ENCODE results near the gene MCF2L2.

Gene MCF2L2

GRCh38 chr3:183318877-183319276 lies 109.5 kb downstream of the MCF2L2 start:
- no peak for DNase-seq

DNA sequence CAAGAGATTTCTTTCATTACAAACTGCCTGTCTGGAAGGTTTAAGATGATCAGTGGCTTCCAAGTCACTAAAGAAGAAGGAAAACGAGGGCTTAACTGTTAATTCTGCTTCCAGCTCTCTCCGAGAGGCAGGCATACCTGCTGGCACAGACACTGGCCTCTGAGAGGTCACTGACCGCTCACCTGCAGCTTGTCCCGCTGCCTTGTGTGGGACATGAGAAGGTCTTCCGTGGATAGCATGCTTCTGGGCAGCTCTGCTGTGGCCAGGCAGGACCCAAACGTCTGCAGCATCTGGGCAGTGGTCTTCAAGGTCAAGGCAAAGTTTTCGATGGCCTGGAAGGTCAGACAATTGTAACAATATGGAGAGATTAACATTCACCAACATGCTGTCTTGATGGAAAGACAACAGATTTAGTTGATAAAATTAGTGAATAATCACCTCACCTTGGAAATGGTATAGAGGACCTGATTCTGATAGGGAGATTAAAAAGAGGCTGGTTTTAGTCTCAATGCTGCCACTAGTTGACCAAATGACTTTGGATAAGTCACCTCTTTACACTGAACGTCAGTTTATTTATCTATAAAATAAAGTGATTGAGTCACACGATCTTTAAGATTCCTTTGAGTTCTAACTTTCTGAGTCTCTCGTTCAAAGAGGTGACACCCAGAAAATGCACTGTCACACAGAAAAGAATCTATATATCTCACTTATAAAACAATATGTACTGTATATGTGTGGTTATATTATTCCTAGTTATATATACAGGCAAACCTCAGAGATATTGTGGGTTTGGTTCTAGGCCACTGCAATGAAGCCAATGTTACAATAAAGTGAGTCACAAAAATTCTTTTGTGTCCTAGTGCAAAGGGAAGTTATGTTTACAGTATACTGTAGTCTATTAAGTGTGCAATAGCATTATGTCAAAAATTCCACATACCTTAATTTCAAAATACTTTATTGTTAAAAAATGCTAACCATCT lies 110.2 kb downstream of the MCF2L2 start:
- no peak for DNase-seq

GRCh38 chr3:183317271-183317670 lies 111.1 kb downstream of the MCF2L2 start:
- DNase-seq: no peak

DNA sequence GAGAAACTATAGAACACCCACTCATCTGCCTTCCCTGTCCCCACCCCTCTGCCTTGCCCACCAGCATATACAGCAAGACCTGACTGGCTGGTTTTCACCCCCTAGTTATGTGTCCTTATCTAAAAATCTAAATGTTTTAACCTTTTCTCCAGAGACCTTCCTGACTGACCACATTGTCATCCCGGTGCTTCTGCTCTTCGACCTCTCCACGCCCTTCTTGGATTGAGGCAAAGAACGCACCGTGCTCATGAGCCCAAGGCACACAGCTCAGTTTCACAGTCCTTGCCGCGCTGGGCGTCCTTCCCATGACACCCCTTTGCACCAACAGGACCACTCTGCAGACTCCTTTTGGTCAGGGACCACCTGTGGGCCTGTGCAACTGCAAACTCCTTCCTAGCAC lies 112.7 kb downstream of the MCF2L2 start:
- no peak for DNase-seq

GRCh38 chr3:183313764-183314163 lies 114.7 kb downstream of the MCF2L2 start:
- no peak for DNase-seq

DNA sequence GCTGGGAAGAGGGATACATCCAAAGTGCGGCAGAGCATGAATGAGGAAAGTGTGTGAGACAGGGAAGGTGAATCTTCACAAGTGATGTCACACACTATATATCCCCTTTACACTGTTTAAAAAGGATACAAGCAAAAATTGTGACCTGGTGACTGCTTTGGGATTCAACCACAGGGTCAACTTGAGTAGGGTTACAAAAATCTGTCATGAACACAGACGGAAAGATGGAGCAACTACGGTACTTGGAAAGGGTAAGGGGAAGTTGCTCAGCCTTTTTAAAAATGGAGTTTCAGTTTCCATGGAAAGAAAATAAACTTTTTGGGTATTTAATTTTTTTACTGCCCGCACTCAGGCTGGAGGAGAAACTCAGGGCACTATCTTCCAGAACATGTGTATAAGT lies 115.1 kb downstream of the MCF2L2 start:
- no peak for DNase-seq

DNA sequence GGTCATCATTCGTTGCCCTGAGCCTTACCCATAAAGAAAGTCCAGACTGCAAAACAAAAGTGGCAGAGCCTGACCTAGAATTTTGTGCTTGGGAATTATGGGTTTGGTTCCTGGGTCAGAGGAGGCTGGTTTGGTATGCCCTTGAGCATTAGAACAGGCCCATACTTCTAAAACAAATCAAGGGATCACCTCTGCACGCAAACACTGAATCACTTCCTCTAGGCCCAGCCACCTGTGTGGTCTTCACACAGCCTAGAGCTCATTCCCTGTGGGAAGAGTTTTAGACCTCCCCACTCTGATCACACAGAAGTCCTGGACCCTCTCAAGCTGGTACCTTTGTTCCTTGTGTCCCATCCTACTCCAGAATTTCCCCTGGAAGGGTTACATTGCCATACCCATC lies 116.0 kb downstream of the MCF2L2 start:
- no peak for DNase-seq

DNA sequence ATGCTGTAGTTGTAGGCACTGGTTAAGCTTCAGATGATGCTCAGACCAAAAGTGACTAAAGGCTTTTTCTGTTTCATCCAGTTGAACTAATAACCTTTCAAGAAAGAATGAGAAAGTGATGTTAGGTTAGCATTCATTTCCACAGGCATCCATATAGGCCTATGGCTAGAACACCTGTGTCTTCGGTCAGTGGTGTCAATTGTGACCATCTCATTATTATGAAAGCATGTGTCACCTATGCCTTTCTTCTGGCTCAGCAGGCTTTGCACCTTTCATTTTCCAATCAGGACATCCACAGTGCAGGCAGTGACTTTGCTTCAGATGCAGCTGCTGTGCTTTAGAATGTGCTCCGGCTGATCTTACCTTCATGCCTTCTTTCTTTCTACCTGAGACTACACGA lies 117.5 kb downstream of the MCF2L2 start:
- no peak for DNase-seq

DNA sequence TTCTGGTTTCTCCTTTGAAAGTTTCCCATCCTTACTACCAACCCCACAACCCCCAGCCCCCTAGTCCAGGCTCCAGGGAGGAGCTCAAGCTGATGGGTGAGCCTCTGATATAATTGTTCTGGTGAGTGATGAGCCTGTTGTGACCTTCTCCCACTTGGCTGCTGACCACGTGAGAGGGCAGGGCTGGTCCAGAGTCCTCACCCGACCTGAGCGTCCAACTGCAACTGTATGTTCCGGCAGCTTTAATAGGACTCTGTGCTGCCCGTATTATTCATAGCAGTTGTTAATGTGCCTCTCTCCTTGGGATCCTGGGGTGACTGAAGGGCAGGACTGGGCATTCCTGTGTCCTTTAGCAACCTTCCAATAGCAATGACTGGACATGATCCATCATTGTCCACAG lies 119.1 kb downstream of the MCF2L2 start:
- DNase-seq: no peak

- no peak for DNase-seq
Measured at GRCh38 chr3:183308751-183309150, 119.7 kb downstream of the MCF2L2 start.

- no peak for DNase-seq
Measured at GRCh38 chr3:183307749-183308148, 120.7 kb downstream of the MCF2L2 start.

- peak; percentile 15 for DNase-seq
Measured at GRCh38 chr3:183306798-183307671, 121.4 kb downstream of the MCF2L2 start.

GRCh38 chr3:183303690-183304089 lies 124.7 kb downstream of the MCF2L2 start:
- no peak for DNase-seq

DNA sequence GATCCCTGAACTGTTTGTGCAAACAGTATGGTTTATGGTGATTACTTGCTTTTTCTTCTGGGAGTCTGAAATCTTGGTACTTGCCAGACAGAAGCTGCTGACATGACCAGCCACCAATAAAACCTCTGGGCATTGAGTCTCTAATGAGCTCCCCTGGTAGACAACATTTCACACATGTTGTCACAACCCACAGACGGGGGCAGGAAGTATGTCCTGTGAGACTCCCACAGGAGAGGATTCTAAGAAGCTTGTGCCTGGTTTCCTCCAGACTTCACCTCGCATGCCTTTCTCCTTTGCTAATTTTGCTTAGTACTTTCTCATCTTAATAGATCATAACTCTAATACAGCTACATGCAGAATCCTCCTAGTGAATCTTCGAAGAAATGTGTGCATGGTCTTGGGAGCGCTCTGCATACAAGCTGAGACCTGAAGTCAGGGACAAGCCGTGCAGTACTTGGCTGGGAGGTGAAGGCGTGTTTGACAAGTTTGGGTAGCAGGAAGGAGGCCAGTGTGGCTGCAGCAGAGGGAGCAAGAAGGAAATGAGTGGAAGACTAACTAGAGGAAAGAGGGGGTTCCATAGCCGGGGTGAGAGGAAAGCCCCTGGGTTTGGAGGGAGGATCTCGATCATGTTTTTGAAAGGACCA lies 126.4 kb downstream of the MCF2L2 start:
- DNase-seq: no peak

- no peak for DNase-seq
Measured at GRCh38 chr3:183300996-183301562, 127.3 kb downstream of the MCF2L2 start.

- DNase-seq: no peak
Measured at GRCh38 chr3:183299976-183300375, 128.4 kb downstream of the MCF2L2 start.

- no peak for DNase-seq
Measured at GRCh38 chr3:183298701-183299153, 129.7 kb downstream of the MCF2L2 start.

GRCh38 chr3:183296944-183297343 lies 131.5 kb downstream of the MCF2L2 start:
- no peak for DNase-seq

DNA sequence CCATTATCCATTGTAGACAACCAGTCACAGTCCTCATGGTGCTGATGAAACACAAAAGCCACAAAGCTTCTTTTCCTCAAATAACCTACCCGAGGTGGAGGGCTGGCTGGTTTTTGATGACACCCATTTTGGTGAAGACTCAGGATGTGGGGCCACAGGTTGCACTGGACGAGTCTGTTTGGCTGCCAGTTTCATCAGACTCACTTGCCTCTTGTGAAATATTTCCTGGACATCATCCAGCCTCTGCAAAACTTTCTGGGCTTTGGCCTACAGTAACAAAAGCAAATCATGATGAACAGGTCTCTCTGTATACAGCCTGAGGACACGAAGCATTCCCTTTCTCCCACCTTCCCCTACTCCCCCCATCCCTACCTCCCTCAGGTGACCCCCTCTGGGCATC lies 133.2 kb downstream of the MCF2L2 start:
- no peak for DNase-seq

DNA sequence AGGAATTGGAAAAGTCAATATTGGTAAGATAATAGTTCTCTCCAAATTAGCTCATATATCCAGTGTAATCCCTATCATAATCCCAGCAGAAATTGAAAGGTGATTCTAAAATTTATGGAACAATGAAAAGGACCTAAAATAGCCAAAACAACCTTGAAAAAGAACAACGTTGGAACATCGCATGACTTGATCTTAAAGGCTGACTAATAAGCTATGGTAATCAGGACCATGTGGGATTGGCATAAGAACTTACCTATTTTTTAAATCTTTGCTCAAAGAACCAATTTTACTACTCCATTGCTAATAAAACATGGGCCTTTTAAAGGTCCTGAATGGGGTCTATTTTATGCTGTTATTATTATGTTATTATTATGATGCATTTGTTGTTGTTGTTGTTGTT lies 134.5 kb downstream of the MCF2L2 start:
- DNase-seq: no peak

DNA sequence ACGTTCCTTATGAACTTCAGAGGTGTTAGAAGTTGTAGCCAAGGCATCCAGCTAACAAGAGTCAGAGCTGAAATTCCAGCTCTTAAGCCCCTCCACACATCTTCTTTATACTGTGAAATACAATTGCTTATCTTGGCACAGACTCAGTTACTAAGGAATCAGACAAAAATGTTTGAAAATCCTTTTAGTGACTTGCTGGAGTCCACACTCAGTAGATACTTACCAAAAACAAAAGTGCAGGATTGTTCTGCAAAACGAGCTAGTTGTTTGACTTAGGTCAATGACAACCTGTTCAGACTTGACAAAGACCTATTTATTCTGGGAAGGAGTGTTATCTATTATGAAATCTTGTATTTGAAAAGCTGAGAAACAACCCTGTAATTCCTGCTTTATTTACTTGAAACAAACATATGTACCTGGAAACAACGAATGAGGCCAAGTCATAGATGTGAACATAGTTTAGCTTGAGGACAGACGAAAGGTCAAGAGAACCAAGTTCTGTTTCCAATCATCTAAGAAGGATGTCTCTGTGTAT lies 136.9 kb downstream of the MCF2L2 start:
- DNase-seq: no peak

DNA sequence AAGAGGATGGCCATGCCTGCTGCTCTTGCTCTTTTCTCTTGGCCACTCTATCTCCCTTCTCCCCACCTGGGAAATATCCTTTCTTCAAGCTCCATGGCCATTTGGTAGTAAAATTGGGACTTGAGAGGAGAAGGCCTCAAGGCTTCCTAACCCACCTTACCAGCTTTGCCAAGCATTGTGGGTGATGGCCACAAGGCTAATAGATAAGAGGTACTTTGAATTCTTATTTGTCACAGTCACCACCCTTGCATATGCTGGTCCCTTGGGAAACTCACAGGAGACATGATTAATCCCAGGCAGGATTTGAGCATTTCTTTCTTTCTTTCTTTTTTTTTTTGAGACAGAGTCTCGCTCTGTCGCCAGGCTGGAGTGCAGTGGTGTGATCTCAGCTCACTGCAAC lies 138.2 kb downstream of the MCF2L2 start:
- DNase-seq: no peak

GRCh38 chr3:183288117-183288516 lies 140.3 kb downstream of the MCF2L2 start:
- DNase-seq: no peak

Measured in stimulated activated CD4-positive, alpha-beta T cell treated with anti-CD3 and anti-CD28 coated beads, Interleukin-4, amount 100 ng/mL, for 1 hour (primary cell).